Activated T-helper 1 cell treated with anti-CD3 and anti-CD28 coated beads, Interleukin-12 subunit alpha, Interleukin-12 subunit beta, Interleukin-2, Interleukin-4 antibody, amounts not matched to agents 30 ng/mL and 10 ng/mL and 1 ng/mL, durations not matched to agents 14 hours and 24 hours and 36 hours (primary cell): ENCODE results near the gene IFI27L1. TPM values are rescaled to one million over a fixed set of nuclear protein-coding genes. Genes with fewer than 3 reads are reported as not detected.

ENCODE experiments used
- DNase-seq: peaks from one replicate; pipeline ENCODE4 v3.0.0; 2021; ENCODE audit warnings: low spot score
- H3K27ac Mint-ChIP-seq: one replicate; pipeline ENCODE4 v1.8.0; 2021; ENCODE audit warnings: mild to moderate bottlenecking, mixed read lengths
- H3K27me3 Mint-ChIP-seq: one replicate; pipeline ENCODE4 v1.8.0; 2022; ENCODE audit warnings: mild to moderate bottlenecking, moderate library complexity, mixed read lengths; ENCODE audit not compliant: insufficient read depth
- H3K36me3 Mint-ChIP-seq: one replicate; pipeline ENCODE4 v1.8.0; 2021; ENCODE audit warnings: low read depth, mixed read lengths
- H3K4me1 Mint-ChIP-seq: one replicate; pipeline ENCODE4 v1.8.0; 2021; ENCODE audit warnings: low read depth, mixed read lengths
- H3K4me3 Mint-ChIP-seq: one replicate; pipeline ENCODE4 v1.8.0; 2021; ENCODE audit warnings: mild to moderate bottlenecking, moderate library complexity, mixed read lengths
- H3K9me3 Mint-ChIP-seq: one replicate; pipeline ENCODE4 v1.8.0; 2021; ENCODE audit warnings: mixed read lengths
- intact Hi-C: fragments of 100-400 bp; cut with micrococcal nuclease; formaldehyde crosslinking; loops from one replicate; pipeline ENCODE4 v1.15.1; 2024
- total RNA-seq: library from RNA; stranded (reverse); gene quantifications from 2 replicates; pipeline ENCODE4 v1.2.3, GENCODE V29; 2022

IFI27L1 gene
- total RNA-seq, 1 donor from 2014 or later, result 22.7 TPM

DNA sequence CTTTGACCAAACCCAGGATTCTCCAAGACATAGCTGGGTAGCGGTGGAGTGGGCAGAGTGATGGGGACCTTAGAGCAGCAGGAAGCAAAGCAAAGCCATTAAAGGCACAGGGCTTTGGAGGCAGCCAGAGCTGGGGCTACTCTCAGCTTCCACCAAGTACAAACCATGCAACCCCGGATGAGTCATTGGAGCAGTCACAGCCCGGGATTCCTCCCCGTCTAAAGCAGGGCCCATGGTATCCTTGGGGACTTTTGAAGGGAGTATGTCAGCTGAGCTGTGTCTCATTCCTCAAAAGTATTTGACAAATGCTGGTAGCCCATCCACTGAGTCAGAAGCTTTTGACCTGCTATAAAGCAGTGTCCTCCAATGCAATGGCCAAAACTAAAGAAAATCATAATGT lies 19.7 kb downstream of the IFI27L1 start:
- DNase-seq, result no peak
- Mint-ChIP-seq H3K9me3 (no peaks in the 10 kb centered on the region), H3K27me3 (no peaks in the 10 kb centered on the region), H3K4me1 (no peaks in the 10 kb centered on the region), H3K27ac (no peak overlapping the region), H3K36me3 (peaks cover 2% of the 10 kb centered on the region), H3K4me3 (no peak overlapping the region)
- intact Hi-C loops, result no loop called here

DNA sequence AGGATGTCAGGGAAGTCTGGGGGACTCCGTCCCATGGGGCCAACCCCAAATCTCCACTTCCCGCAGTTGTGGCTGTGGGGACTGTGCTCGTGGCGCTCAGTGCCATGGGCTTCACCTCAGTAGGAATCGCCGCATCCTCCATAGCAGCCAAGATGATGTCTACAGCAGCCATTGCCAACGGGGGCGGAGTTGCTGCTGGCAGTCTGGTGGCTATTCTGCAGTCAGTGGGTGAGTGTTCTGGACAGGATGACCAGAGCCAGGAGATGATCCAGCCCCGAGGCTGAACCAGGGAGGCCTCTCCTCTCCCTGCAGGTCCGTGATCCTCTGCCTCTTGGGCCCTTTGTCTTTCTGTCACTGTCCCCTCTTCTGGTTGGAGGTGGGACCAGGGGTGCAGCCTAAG lies 20.6 kb downstream of the IFI27L1 start:
- Mint-ChIP-seq H3K9me3 (no peaks in the 10 kb centered on the region), H3K36me3 (peaks cover 2% of the 10 kb centered on the region), H3K27me3 (no peaks in the 10 kb centered on the region), H3K4me3 (no peak overlapping the region), H3K4me1 (no peaks in the 10 kb centered on the region), H3K27ac (no peak overlapping the region)
- DNase-seq, result no peak
- intact Hi-C loops, result no loop called here

DNA sequence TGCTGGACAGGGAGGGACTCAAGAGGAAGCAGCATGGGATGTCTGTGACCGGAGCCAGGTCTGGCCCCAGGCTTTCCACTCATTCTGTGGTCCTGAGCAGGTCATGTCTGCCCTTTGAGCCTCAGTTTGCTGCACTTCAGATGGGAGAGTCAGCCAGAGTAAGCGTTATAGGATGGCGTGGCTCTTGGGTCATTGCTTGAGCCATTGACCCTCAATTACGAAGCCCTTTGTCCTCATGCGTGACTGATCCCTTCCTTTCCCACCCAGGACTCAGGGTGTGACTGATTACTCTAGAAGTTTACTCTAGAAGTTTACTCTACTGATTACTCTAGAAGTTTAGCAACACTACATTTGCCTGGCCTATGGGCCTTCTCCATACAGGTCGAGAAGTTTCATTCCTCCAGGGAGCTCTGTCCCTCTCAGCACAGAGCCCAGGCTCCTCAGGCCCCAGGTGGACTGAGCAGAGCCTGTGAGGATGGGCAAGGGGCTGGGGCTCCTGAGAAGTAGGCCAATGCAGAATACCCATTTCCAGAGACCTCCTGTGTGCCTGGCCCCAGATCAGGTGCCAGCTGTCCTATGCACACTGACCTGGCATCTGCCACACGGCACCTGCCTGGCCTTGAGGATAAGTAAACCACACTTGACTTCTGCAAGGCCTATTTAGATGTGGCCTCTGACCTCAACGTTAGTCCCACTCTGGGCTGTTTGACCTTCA lies 21.8 kb downstream of the IFI27L1 start:
- intact Hi-C loops, result no loop called here
- H3K27ac Mint-ChIP-seq, result no peak overlapping the region

DNA sequence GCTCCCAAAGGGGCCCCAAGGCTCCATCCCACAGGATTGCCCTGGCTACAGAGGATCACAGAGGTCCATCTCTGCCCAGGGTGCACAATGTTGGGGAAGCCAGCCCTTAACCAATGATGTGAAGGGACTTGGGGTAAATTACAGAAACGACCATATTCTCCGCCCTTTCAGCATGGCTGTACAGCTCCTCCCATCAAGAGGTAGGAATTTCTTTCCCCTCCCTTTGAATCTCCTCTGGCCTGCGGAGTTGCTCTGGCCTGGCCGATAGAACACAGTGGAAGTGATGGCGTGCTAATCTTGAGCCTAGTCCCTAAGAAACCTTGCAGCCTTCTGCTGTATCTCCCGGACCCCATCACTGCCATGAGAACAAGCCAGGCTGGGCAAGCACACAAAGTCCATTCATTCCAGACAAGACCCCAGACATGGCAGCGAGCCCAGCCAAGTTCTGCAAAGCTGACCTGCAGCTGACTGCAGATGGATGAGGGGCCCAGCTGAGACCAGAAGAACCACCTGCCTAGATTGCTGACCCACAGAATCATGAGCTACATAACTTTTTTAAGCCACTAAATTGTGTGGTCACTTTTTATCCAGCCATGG lies 22.5 kb downstream of the IFI27L1 start:
- DNase-seq, result no peak
- intact Hi-C loops, result no loop called here
- Mint-ChIP-seq H3K27ac (no peak overlapping the region), H3K9me3 (no peaks in the 10 kb centered on the region), H3K4me1 (no peaks in the 10 kb centered on the region), H3K36me3 (no peaks in the 10 kb centered on the region), H3K4me3 (no peak overlapping the region), H3K27me3 (no peaks in the 10 kb centered on the region)

More for the DNA sequence above, 21.8 kb downstream of the IFI27L1 start:
- no peaks in the 10 kb centered on the region for H3K36me3 Mint-ChIP-seq
- H3K27me3 Mint-ChIP-seq, result no peaks in the 10 kb centered on the region
- H3K9me3 Mint-ChIP-seq, result no peaks in the 10 kb centered on the region
- no peak for DNase-seq
- no peak overlapping the region for H3K4me3 Mint-ChIP-seq
- no peaks in the 10 kb centered on the region for H3K4me1 Mint-ChIP-seq

DNA sequence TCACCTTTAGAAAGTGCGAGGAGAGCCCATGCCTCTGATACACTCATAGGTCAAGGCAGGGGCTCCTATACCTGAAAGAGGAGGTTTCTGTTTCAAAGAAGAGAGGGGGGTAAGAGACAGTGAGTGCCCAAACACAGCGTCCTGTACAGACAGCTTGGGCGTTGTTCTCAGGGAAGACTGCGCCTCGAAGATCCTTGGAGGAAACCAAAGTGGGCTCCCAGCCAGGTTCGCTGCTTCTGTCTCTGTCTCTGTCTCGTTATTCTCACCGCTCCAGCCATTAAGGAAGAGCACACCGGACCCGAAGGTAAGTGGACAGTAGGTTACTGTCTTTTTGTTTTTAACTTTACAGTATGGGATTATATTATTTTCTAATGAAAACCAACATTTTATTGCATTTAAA lies 23.6 kb downstream of the IFI27L1 start:
- no peak for DNase-seq
- no peaks in the 10 kb centered on the region for H3K36me3 Mint-ChIP-seq
- intact Hi-C loops, result no loop called here
- H3K4me1 Mint-ChIP-seq, result no peaks in the 10 kb centered on the region
- H3K4me3 Mint-ChIP-seq, result no peak overlapping the region
- no peaks in the 10 kb centered on the region for H3K27me3 Mint-ChIP-seq
- no peaks in the 10 kb centered on the region for H3K9me3 Mint-ChIP-seq
- H3K27ac Mint-ChIP-seq, result no peak overlapping the region

DNA sequence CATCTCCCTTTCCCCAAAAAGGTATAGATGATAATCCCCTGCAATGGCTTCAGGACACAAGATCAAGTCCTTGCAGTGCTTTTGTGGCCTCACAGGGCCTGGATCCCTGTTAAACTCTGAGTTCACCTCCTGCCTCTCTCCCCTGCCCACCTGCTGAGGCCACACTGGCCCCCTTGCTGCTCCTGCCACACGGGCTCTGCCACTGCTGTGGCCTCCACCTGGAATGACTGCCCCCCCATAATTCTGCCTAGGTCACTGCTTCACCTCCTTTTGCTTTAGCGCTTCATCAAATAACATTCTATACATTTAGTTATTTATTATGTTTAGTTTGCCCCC lies 28.8 kb downstream of the IFI27L1 start:
- no peaks in the 10 kb centered on the region for H3K9me3 Mint-ChIP-seq
- H3K27ac Mint-ChIP-seq, result no peak overlapping the region
- H3K4me1 Mint-ChIP-seq, result peaks cover 15% of the 10 kb centered on the region
- H3K27me3 Mint-ChIP-seq, result peaks cover 2% of the 10 kb centered on the region
- H3K4me3 Mint-ChIP-seq, result no peak overlapping the region
- intact Hi-C loops, result no loop called here
- DNase-seq, result no peak
- no peaks in the 10 kb centered on the region for H3K36me3 Mint-ChIP-seq

DNA sequence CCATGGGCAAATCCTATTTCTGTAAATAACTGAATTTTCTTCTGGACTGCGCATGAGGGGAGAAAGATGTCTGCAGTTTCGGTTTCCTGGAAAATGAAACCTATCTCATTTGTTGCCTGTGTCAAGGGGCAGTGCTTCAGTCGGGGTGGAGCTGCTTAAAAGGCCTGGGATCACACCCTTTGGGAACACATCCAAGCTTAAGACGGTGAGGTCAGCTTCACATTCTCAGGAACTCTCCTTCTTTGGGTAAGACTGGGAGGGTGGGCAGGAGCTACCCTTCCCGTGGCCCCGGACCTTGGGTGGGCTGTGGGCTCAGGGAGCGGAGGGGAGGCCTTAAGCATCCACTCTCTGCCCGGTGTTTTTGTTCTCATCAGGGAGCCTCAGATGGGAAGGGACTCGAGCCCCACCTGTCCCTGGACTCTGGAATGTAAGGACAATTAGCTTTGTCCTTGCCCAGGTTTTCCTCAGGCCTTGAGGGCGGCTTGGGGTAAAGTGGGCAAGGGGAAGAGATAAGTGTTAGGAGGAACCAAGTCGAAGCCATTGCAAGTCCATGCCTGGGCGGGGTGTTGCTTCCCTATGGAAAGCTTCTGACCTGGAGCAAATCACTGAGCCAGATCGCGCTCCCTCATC lies 29.6 kb downstream of the IFI27L1 start, which contains the start of gene IFI27:
TSS of gene IFI27 (plus strand) at position 185 of the 630 bp plus-strand sequence.
- intact Hi-C loops, result no loop called here
- no peaks in the 10 kb centered on the region for H3K36me3 Mint-ChIP-seq
- peaks cover 15% of the 10 kb centered on the region for H3K4me1 Mint-ChIP-seq
- H3K27me3 Mint-ChIP-seq, result peaks cover 2% of the 10 kb centered on the region
- DNase-seq, result no peak
- H3K4me3 Mint-ChIP-seq, result peak within 1 kb of the TSS; percentile 49
- H3K27ac Mint-ChIP-seq, result peak within 1 kb of the TSS; percentile 66
- no peaks in the 10 kb centered on the region for H3K9me3 Mint-ChIP-seq

DNA sequence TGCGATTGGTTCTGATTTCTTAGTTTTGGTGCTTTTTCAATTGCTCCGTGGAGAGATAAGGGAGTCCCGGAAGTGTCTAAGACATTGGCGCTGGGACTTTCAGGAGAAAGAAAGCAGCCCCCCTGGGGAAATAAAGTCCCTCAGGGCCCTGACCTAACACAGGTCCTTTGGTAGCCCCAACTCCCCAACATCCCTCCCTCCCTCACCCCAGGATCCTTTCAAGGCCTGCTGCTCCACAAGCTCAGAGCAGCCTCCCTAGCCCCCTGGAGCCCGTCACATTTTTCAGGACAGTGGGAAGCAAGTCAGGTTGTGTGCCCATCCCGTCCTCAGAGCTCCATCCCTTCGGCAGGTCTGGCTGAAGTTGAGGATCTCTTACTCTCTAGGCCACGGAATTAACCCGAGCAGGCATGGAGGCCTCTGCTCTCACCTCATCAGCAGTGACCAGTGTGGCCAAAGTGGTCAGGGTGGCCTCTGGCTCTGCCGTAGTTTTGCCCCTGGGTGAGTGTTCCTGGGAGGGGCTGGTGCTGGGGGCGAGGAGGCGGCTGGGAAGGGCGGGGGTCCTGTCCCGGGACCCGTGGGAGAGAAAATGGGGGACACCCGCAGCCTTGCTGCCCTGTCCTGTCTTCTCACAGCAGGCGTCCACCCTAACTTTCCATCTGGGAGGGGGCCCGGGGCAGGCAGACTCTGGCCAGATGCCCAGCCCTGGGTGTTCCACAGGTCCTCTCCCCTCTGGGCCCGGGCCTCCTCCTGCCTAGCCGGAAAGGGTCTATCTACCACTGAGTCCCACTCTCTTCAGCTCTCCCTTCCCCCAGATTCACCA lies 30.4 kb downstream of the IFI27L1 start:
- H3K9me3 Mint-ChIP-seq, result no peaks in the 10 kb centered on the region
- no peaks in the 10 kb centered on the region for H3K36me3 Mint-ChIP-seq
- peaks cover 15% of the 10 kb centered on the region for H3K4me1 Mint-ChIP-seq
- DNase-seq, result no peak
- intact Hi-C loops, result no loop called here
- H3K27ac Mint-ChIP-seq, result no peak overlapping the region
- H3K27me3 Mint-ChIP-seq, result peaks cover 2% of the 10 kb centered on the region
- H3K4me3 Mint-ChIP-seq, result peak overlapping the region; percentile 49

DNA sequence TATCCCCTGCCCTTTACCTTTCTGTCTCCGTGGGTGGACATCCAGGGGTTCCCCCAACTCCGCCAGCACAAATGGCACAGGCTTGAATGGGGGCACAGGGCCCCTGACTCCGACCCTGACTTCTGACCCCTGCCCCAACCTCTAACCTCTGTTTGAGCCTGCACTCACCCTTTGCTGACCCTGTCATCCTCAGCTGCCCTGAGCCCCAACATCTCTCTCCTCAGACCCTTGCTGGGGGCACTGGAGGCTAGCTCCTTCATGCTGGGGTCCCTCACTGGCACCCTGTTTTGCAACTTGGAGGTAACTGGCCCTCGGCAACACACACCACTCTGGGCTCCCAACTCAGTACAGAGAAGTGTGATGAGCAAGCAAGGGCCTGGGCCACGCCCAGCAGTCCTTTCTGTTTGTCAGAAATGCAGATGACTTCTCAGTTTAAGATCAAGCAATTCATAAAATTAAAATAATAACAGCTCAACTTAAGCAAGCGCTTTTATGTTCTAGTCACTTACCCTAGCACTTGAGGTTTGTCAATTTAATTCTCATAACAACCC lies 31.5 kb downstream of the IFI27L1 start:
- Mint-ChIP-seq H3K9me3 (no peaks in the 10 kb centered on the region), H3K4me3 (peak overlapping the region; percentile 55), H3K27me3 (peaks cover 2% of the 10 kb centered on the region), H3K36me3 (no peaks in the 10 kb centered on the region), H3K4me1 (peaks cover 16% of the 10 kb centered on the region), H3K27ac (no peak overlapping the region)
- intact Hi-C loops, result no loop called here
- no peak for DNase-seq

DNA sequence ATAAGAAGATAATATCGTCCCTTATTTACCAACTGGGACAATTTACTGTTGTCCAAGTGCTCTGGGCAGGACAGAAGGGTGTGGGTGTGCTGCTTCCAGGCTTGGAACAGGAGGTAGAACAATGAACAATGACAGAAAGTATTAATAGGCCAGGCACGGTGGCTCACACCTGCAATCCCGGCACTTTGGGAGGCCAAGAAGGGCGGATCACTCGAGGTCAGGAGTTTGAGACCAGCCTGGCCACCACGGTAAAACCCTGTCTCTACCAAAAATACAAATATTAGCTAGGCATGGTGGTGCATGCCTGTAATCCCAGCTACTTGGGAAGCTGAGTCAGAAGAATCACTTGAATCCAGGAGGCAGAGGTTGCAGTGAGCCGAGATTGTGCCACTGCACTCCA lies 32.0 kb downstream of the IFI27L1 start:
- no peak for DNase-seq
- Mint-ChIP-seq H3K4me1 (peaks cover 20% of the 10 kb centered on the region), H3K4me3 (no peak overlapping the region), H3K9me3 (no peaks in the 10 kb centered on the region), H3K36me3 (no peaks in the 10 kb centered on the region), H3K27ac (no peak overlapping the region), H3K27me3 (peaks cover 2% of the 10 kb centered on the region)
- intact Hi-C loops, result no loop called here

DNA sequence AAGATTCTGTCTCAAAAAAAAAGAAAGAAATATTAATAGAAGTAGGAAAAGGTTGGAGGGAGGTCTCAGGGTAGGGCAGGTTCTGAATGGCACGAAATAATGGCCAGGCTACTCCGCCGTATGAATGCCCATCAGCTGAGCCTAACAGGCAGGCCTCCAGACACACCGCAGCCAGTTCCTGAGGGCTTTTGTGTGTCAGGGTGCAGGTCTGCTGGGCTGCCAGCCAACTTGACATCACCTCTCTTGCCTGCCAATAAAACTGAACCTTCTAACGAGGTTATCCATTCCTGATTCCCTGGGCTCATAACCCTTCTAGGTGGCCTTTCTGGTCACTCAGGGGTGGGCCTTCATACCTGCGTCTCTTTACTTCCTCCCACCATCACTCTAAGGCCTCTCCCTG lies 32.4 kb downstream of the IFI27L1 start:
- no peak overlapping the region for H3K27ac Mint-ChIP-seq

DNA sequence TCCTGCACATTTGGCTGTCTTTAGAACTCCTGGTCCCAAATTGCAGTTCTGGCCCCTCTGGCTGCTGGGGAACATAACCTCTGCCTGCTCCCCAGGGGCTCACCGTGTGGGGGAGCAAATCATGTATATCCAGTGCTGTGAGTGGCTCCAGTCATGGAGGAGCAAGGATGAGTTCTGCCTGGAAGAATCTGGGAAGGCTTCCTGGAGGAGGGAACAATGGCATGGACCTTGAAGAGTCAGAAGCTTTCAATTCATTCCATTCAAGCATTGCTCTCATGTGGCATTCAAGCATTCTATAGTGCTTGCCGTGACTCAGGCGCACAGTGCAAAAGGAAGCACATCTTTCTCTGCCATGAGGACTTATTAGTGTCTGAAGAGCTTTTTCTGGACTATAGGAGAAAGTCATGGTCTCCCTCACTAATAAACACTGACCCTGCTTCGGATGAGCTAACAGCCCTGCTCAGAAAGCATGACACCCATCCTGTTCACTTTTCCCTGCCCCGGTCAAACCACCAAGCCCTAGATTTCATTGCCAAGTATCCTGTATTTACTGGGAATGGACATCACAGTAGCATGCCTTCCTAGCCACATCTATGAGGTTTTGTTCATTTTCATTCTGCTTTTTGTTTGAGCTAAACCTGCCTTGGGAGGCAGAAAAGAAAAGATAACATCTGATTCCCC lies 32.9 kb downstream of the IFI27L1 start:
- H3K4me1 Mint-ChIP-seq, result peaks cover 20% of the 10 kb centered on the region
- no peak overlapping the region for H3K4me3 Mint-ChIP-seq
- peaks cover 2% of the 10 kb centered on the region for H3K27me3 Mint-ChIP-seq
- no peak overlapping the region for H3K27ac Mint-ChIP-seq
- no peaks in the 10 kb centered on the region for H3K9me3 Mint-ChIP-seq
- DNase-seq, result no peak
- intact Hi-C loops, result no loop called here
- no peaks in the 10 kb centered on the region for H3K36me3 Mint-ChIP-seq

More for the DNA sequence above, 32.4 kb downstream of the IFI27L1 start:
- Mint-ChIP-seq H3K4me3 (no peak overlapping the region), H3K27me3 (peaks cover 2% of the 10 kb centered on the region), H3K36me3 (no peaks in the 10 kb centered on the region), H3K4me1 (peaks cover 20% of the 10 kb centered on the region), H3K9me3 (no peaks in the 10 kb centered on the region)
- intact Hi-C loops, result no loop called here
- no peak for DNase-seq
